ENCODE data around the gene PRR15. TPM values are rescaled to one million over a fixed set of nuclear protein-coding genes. Genes with fewer than 3 reads are reported as not detected.
"Not testable (repeated sequence)": the region's sequence is repeated elsewhere in the genome, so short reads cannot be mapped to it uniquely, and the experiment has no call there.

Gene PRR15
- polyA plus RNA-seq, 1 donor from 2014 or later: not detected

GRCh38 chr7:29527505-29528108 is 36.0 kb upstream of the PRR15 start:
- Histone ChIP-seq H3K9me2 (ENCODE audit: insufficient read depth, low read length) (no peaks in the 10 kb centered on the region), H3K27me3 (ENCODE audit: insufficient read depth, low read depth, low read length) (no peaks in the 10 kb centered on the region), H3F3A (ENCODE audit: insufficient read depth, low read length, poor library complexity, severe bottlenecking) (no peaks in the 10 kb centered on the region), H2AFZ (ENCODE audit: low read depth, low read length) (no peak overlapping the region), H3K9me3 (ENCODE audit: low read length) (no peaks in the 10 kb centered on the region), H3K79me2 (replicated peaks; ENCODE audit: insufficient read depth, low read length) (no peaks in the 10 kb centered on the region), H3K4me2 (ENCODE audit: low read length) (no peak overlapping the region), H3K4me3 (ENCODE audit: low read length) (no peak overlapping the region), H3K9ac (ENCODE audit: low read length) (no peak overlapping the region), H3K36me3 (ENCODE audit: insufficient read depth, low read length) (no peaks in the 10 kb centered on the region), H4K20me1 (ENCODE audit: insufficient read depth) (no peaks in the 10 kb centered on the region), H3K27ac (ENCODE audit: low read length) (no peak overlapping the region)
- TF ChIP-seq EP300 (conservative IDR thresholded peaks at IDR 0.05; ENCODE audit: poor library complexity, severe bottlenecking) (no peak), RAD21 (conservative IDR thresholded peaks at IDR 0.05) (no peak), REST (IDR thresholded peaks at IDR 0.05; ENCODE audit: borderline replicate concordance) (no peak), TAF1 (IDR thresholded peaks at IDR 0.05; ENCODE audit: low read depth) (no peak), MXI1 (conservative IDR thresholded peaks at IDR 0.05; ENCODE audit: poor library complexity, severe bottlenecking) (no peak), SMC3 (conservative IDR thresholded peaks at IDR 0.05; ENCODE audit: poor library complexity) (no peak), EZH2 (IDR thresholded peaks at IDR 0.05; ENCODE audit: borderline replicate concordance, insufficient read depth, low read length, poor library complexity, severe bottlenecking) (no peak), CTCF (IDR thresholded peaks at IDR 0.05; ENCODE audit: poor library complexity, severe bottlenecking) (no peak), POLR2AphosphoS5 (IDR thresholded peaks at IDR 0.05) (no peak)

GRCh38 chr7:29528526-29528925 is 35.1 kb upstream of the PRR15 start:
- not testable (repeated sequence) for H2AFZ ChIP-seq (ENCODE audit: low read depth, low read length); H3K36me3 ChIP-seq (ENCODE audit: insufficient read depth, low read length); H3F3A ChIP-seq (ENCODE audit: insufficient read depth, low read length, poor library complexity, severe bottlenecking); H3K9me2 ChIP-seq (ENCODE audit: insufficient read depth, low read length); H3K27ac ChIP-seq (ENCODE audit: low read length); H3K27me3 ChIP-seq (ENCODE audit: insufficient read depth, low read depth, low read length); H3K9ac ChIP-seq (ENCODE audit: low read length); H4K20me1 ChIP-seq (ENCODE audit: insufficient read depth); H3K4me2 ChIP-seq (ENCODE audit: low read length); H3K4me3 ChIP-seq (ENCODE audit: low read length); H3K79me2 ChIP-seq (replicated peaks; ENCODE audit: insufficient read depth, low read length); H3K9me3 ChIP-seq (ENCODE audit: low read length)

GRCh38 chr7:29538389-29538788 is 25.2 kb upstream of the PRR15 start:
- Histone ChIP-seq H3K79me2 (replicated peaks; ENCODE audit: insufficient read depth, low read length) (no peaks in the 10 kb centered on the region), H3F3A (ENCODE audit: insufficient read depth, low read length, poor library complexity, severe bottlenecking) (no peaks in the 10 kb centered on the region), H3K4me2 (ENCODE audit: low read length) (no peak overlapping the region), H3K9ac (ENCODE audit: low read length) (no peak overlapping the region), H3K27me3 (ENCODE audit: insufficient read depth, low read depth, low read length) (no peaks in the 10 kb centered on the region), H3K9me3 (ENCODE audit: low read length) (no peaks in the 10 kb centered on the region), H3K27ac (ENCODE audit: low read length) (no peak overlapping the region), H3K9me2 (ENCODE audit: insufficient read depth, low read length) (no peaks in the 10 kb centered on the region), H3K36me3 (ENCODE audit: insufficient read depth, low read length) (no peaks in the 10 kb centered on the region), H3K4me3 (ENCODE audit: low read length) (no peak overlapping the region), H4K20me1 (ENCODE audit: insufficient read depth) (no peaks in the 10 kb centered on the region), H2AFZ (ENCODE audit: low read depth, low read length) (no peak overlapping the region)
- TF ChIP-seq EP300 (conservative IDR thresholded peaks at IDR 0.05; ENCODE audit: poor library complexity, severe bottlenecking) (no peak), MXI1 (conservative IDR thresholded peaks at IDR 0.05; ENCODE audit: poor library complexity, severe bottlenecking) (no peak), POLR2AphosphoS5 (IDR thresholded peaks at IDR 0.05) (no peak), CTCF (IDR thresholded peaks at IDR 0.05; ENCODE audit: poor library complexity, severe bottlenecking) (no peak), TAF1 (IDR thresholded peaks at IDR 0.05; ENCODE audit: low read depth) (no peak), SMC3 (conservative IDR thresholded peaks at IDR 0.05; ENCODE audit: poor library complexity) (no peak), EZH2 (IDR thresholded peaks at IDR 0.05; ENCODE audit: borderline replicate concordance, insufficient read depth, low read length, poor library complexity, severe bottlenecking) (no peak), RAD21 (conservative IDR thresholded peaks at IDR 0.05) (no peak), REST (IDR thresholded peaks at IDR 0.05; ENCODE audit: borderline replicate concordance) (no peak)

Measured in neural cell (in vitro differentiated cells).